Psoas muscle (tissue), 8 donors: ENCODE measurements around the gene SCAMP5. TPM values are rescaled to one million over a fixed set of nuclear protein-coding genes. Genes with fewer than 3 reads are reported as not detected.

Experiments
- ATAC-seq, 4 donors: fragments of 200-7000 bp; cut with Tn5 transposase; one replicate each; pipeline ENCODE4 v1.9.1; 2020; ENCODE audit warnings: moderate library complexity in 3 of 4, mild to moderate bottlenecking in 2 of 4
- DNase-seq, 2 donors: peaks; one replicate each; pipeline ENCODE4 v3.0.0-alpha.2; 2020
- H3K27ac ChIP-seq: fragments of 200-600 bp; one replicate; pipeline ENCODE4 v1.8.0; 2022
- H3K27me3 ChIP-seq, 3 donors: fragments of 200-600 bp in 1 of 3; one replicate each; pipeline versions ENCODE4 v1.6.1 to v1.8.0; 2013 to 2022; ENCODE audit warnings: low read length in 2 of 3, mild to moderate bottlenecking in 2 of 3, moderate library complexity in 1 of 3; ENCODE audit not compliant: insufficient read depth in 3 of 3
- H3K36me3 ChIP-seq, 2 donors: fragments of 200-600 bp in 1 of 2; one replicate each; pipeline versions ENCODE4 v1.6.1 to v1.8.0; 2013 to 2022; ENCODE audit warnings: low read depth in 1 of 2, mild to moderate bottlenecking in 1 of 2, moderate library complexity in 1 of 2; ENCODE audit not compliant: insufficient read depth in 1 of 2
- H3K4me1 ChIP-seq: fragments of 200-600 bp; one replicate; pipeline ENCODE4 v1.8.0; 2022
- H3K4me3 ChIP-seq: fragments of 200-600 bp; one replicate; pipeline ENCODE4 v1.8.0; 2022; ENCODE audit warnings: mild to moderate bottlenecking
- H3K9me3 ChIP-seq: fragments of 200-600 bp; one replicate; pipeline ENCODE4 v1.8.0; 2022
- CTCF ChIP-seq: fragments of 200-600 bp; IDR thresholded peaks from one replicate; pipeline ENCODE4 v1.8.0; 2022; ENCODE audit warnings: antibody characterized with exemption
- WGBS, 3 donors: extraction: QIAGEN DNeasy Blood & Tissue Kit; methylation state at CpG; one replicate each; pipeline versions ENCODE4 v1.1.6 to v1.1.7; 2013; 5-methylcytosine and 5-hydroxymethylcytosine counted together
- intact Hi-C, 2 donors: fragments of 100-400 bp; cut with DNase I; formaldehyde crosslinking; loops; one replicate each; pipeline versions ENCODE4 v1.11.0 to v1.14.2; 2022
- polyA plus RNA-seq, 3 donors: library from polyadenylated mRNA; stranded (reverse); fragments of 200-250 nt; gene quantifications; one replicate each; pipeline ENCODE4 v1.2.3, GENCODE V29; 2013
- total RNA-seq, 4 donors: library from RNA; stranded (reverse); fragmentation: NEBNext Ultra II Directional in 2 of 4; extraction: Animal tissue kit (Norgen Biotek cat#: 25700) in 2 of 4; gene quantifications; one replicate each; pipeline versions ENCODE4 v1.2.1 to v1.2.4, GENCODE V29; 2021 to 2023
- donor health status: healthy with polysubstance abuse.
- donor health status: DM: no; HTN: no; CAD: no; lungs with moderate emphysema.
- donor health status: Bipolar disorder and iron deficiency.
- donor health status: healthy.
- donor health status: DM: yes; HTN: yes; CAD: no.
- donor health status: DM: no; HTN: no; CAD: no.
- donor health status: DM: no; HTN: no; CAD: no.
- donor health status: DM: yes; HTN: yes; CAD: no.

Gene SCAMP5
- total and polyA plus RNA-seq, 7 donors: 0.03 to 6.3 (median 0.60) TPM; not detected in 1

DNA sequence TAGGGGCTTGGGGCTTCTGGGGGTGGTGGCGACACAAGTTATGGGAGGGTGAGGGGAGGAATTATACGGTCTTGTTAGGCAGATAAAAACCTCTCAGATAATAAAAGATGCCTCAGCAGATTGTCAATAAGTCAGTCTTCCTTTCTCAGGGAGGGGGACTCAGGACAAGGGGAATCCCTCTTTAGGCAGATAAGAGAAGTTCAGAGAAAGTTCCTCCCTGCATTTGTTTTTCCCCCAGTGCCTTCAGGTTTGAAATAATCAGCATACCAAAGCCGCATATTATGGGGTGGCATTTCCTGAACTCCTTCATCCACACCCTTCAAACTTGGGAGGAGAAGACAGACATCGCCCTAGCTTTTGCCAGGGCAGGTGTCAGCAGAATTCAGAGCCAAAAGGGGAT lies 36.5 kb downstream of the SCAMP5 start:
- Histone ChIP-seq H3K36me3 (peaks cover 0 to 5% of the 10 kb centered on the region in 2 donors), H3K27ac (no peak overlapping the region), H3K9me3 (no peaks in the 10 kb centered on the region), H3K4me1 (peaks cover 13% of the 10 kb centered on the region), H3K4me3 (no peak overlapping the region), H3K27me3 (no peaks in the 10 kb centered on the region)
- DNase-seq (no peak), ATAC-seq (no peak)
- WGBS, 3 donors: 66 to 75% (median 71%) methylated on average over 4 of the region's 4 CpGs
- TF ChIP-seq CTCF: no peak
- intact Hi-C loops: no loop called here

- 98 to 100% (median 100%) methylated on average over 2 of the region's 2 CpGs for WGBS, 3 donors
- intact Hi-C loops: no loop called here
Observed at GRCh38 chr15:75032395-75032794, 37.0 kb downstream of the SCAMP5 start.

GRCh38 chr15:75033809-75034208 lies 38.4 kb downstream of the SCAMP5 start:
- TF ChIP-seq CTCF: no peak
- H3K4me1 ChIP-seq: peaks cover 21% of the 10 kb centered on the region
- no peak overlapping the region for H3K4me3 ChIP-seq
- ATAC-seq (no peak), DNase-seq (no peak)
- H3K27me3 ChIP-seq: no peaks in the 10 kb centered on the region
- intact Hi-C loops: no loop called here
- no peaks in the 10 kb centered on the region for H3K9me3 ChIP-seq
- WGBS, 3 donors: 73 to 80% (median 74%) methylated on average over 6 of the region's 6 CpGs
- no peaks in the 10 kb centered on the region for H3K36me3 ChIP-seq
- H3K27ac ChIP-seq: no peak overlapping the region

More at GRCh38 chr15:75032395-75032794, 37.0 kb downstream of the SCAMP5 start:
- ATAC-seq: no peak
- Histone ChIP-seq H3K27me3 (no peaks in the 10 kb centered on the region), H3K27ac (no peak overlapping the region), H3K9me3 (no peaks in the 10 kb centered on the region), H3K4me3 (no peak overlapping the region), H3K36me3 (peaks cover 0 to 5% of the 10 kb centered on the region in 2 donors), H3K4me1 (peaks cover 13% of the 10 kb centered on the region)
- no peak for TF ChIP-seq CTCF
- DNase-seq: no peak

GRCh38 chr15:75034615-75035014 lies 39.3 kb downstream of the SCAMP5 start:
- Histone ChIP-seq H3K4me1 (peaks cover 22% of the 10 kb centered on the region), H3K27me3 (no peaks in the 10 kb centered on the region), H3K4me3 (no peak overlapping the region), H3K27ac (no peak overlapping the region), H3K36me3 (no peaks in the 10 kb centered on the region), H3K9me3 (no peaks in the 10 kb centered on the region)
- DNase-seq (no peak), ATAC-seq (no peak)
- WGBS, 3 donors: 93 to 97% (median 95%) methylated on average over 8 of the region's 8 CpGs
- intact Hi-C loops: no loop called here
- no peak for TF ChIP-seq CTCF

DNA sequence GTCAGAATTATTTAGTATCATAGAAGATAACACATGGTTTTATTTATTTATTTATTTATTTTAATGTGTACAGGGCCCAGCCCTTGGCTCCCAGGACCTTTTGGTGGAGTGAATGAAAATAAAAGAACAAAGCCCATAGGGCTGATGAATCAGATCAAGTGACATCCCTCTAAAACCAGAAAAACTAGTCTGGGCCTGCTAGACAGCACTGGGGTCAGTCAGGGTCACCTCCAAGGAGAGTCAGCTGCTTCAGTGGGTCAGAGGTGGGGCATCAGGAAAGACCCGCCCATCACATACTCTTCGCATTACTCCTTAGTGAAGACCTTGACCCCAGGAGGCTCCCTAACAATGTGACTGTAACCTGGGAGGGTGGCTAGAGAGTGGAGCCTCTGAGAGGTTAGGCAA lies 40.9 kb downstream of the SCAMP5 start:
- Histone ChIP-seq H3K9me3 (no peaks in the 10 kb centered on the region), H3K36me3 (no peaks in the 10 kb centered on the region), H3K4me1 (peaks cover 12% of the 10 kb centered on the region), H3K4me3 (no peak overlapping the region), H3K27me3 (no peaks in the 10 kb centered on the region), H3K27ac (no peak overlapping the region)
- intact Hi-C loops: no loop called here
- no peak for ATAC-seq
- DNase-seq: no peak
- WGBS, 3 donors: 87 to 92% (median 89%) methylated on average over 2 of the region's 2 CpGs
- TF ChIP-seq CTCF: no peak
